Endothelial cell of umbilical vein (primary cell): ENCODE measurements around the gene ITFG1. TPM values are rescaled to one million over a fixed set of nuclear protein-coding genes. Genes with fewer than 3 reads are reported as not detected.

Experiments
- BruUV-seq: library from RNA; stranded (reverse); fragments of 400-500 nt; replicated peaks from 2 replicates; lab custom pipeline; 2021; lab: Mats Ljungman, UMichigan
- CTCF ChIA-PET: fragments of 300-600, 350-600 bp; sonication (Branson Sonifier 250); formaldehyde crosslinking; loops from one replicate; lab custom pipeline; 2021; ENCODE audit warnings: antibody characterized with exemption, inconsistent platforms; lab: Charles Lee
- POLR2A ChIA-PET: fragments of 300-600, 350-600 bp; sonication (Branson Sonifier 250); formaldehyde crosslinking; loops from one replicate; lab custom pipeline; 2021; ENCODE audit warnings: antibody characterized with exemption, inconsistent platforms; lab: Charles Lee
- DNase-seq: peaks from one replicate; pipeline ENCODE4 v3.0.0-alpha.2; 2011; ENCODE audit warnings: low read depth, low spot score
- FAIRE-seq: peaks from 2 replicates; lab custom pipeline; 2011; peaks lifted over from hg19 to GRCh38; lab: Jason Lieb, UNC
- H2AFZ ChIP-seq: 2 replicates; pipeline ENCODE4 v1.6.0; 2012; ENCODE audit warnings: low read depth, low read length, control low read depth, inconsistent platforms
- H3K27ac ChIP-seq: 2 replicates; pipeline ENCODE4 v1.5.1; 2011; ENCODE audit warnings: low read depth, mild to moderate bottlenecking, control low read depth, low read length, moderate library complexity; ENCODE audit not compliant: insufficient read depth
- H3K27me3 ChIP-seq, 2 experiments: 2 replicates each; pipeline versions ENCODE4 v1.6.0 to v1.6.1; 2011; ENCODE audit warnings: low read length in 2 of 2, mixed read lengths in 1 of 2; ENCODE audit not compliant: control insufficient read depth in 2 of 2, insufficient read depth in 2 of 2
- H3K36me3 ChIP-seq, 2 experiments: 2 replicates in 1 of 2; 3 replicates in 1 of 2; pipeline ENCODE4 v1.5.1; 2011; ENCODE audit warnings: low read length in 2 of 2, mild to moderate bottlenecking in 1 of 2, moderate library complexity in 1 of 2; ENCODE audit not compliant: control insufficient read depth in 2 of 2, insufficient read depth in 2 of 2; ENCODE audit errors: extremely low read depth in 1 of 2
- H3K4me1 ChIP-seq: 3 replicates; pipeline ENCODE4 v1.5.1; 2011; ENCODE audit warnings: mild to moderate bottlenecking, low read length; ENCODE audit not compliant: control insufficient read depth, insufficient read depth; ENCODE audit errors: extremely low read depth
- H3K4me2 ChIP-seq: 2 replicates; pipeline ENCODE4 v1.6.1; 2011; ENCODE audit warnings: low read length, control low read depth, mixed read lengths; ENCODE audit not compliant: insufficient read depth
- H3K4me3 ChIP-seq, 3 experiments: fragments of 200-600 bp in 1 of 3; sonication (generic), shearing (Covaris generic) in 1 of 3; replicated peaks in 1 of 3; 2 replicates each; pipeline ENCODE4 v1.5.1; 2011 to 2016; ENCODE audit warnings: control low read depth in 3 of 3, low read length in 3 of 3, mild to moderate bottlenecking in 2 of 3, inconsistent platforms in 1 of 3, low read depth in 1 of 3, moderate library complexity in 1 of 3; ENCODE audit not compliant: insufficient read depth in 1 of 3
- H3K79me2 ChIP-seq: 2 replicates; pipeline ENCODE4 v1.6.0; 2012; ENCODE audit warnings: low read length, inconsistent platforms; ENCODE audit not compliant: control insufficient read depth, insufficient read depth
- H3K9ac ChIP-seq: replicated peaks from 2 replicates; pipeline ENCODE3; 2011; ENCODE audit warnings: low read length, control low read depth; ENCODE audit not compliant: insufficient read depth; ENCODE audit errors: extremely low read depth
- H3K9me1 ChIP-seq: replicated peaks from 3 replicates; pipeline ENCODE4 v1.6.0; 2011; ENCODE audit warnings: mild to moderate bottlenecking, low read length; ENCODE audit not compliant: control insufficient read depth, insufficient read depth; ENCODE audit errors: extremely low read depth
- H3K9me3 ChIP-seq: replicated peaks from 2 replicates; pipeline ENCODE4 v1.5.1; 2012; ENCODE audit warnings: low read length, inconsistent platforms; ENCODE audit not compliant: control insufficient read depth, insufficient read depth
- H4K20me1 ChIP-seq: replicated peaks from 2 replicates; pipeline ENCODE3; 2011; ENCODE audit warnings: mild to moderate bottlenecking, low read length; ENCODE audit not compliant: control insufficient read depth, insufficient read depth; ENCODE audit errors: extremely low read depth
- EZH2 ChIP-seq: IDR thresholded peaks from 2 replicates; pipeline ENCODE4 v1.6.1; 2012; ENCODE audit warnings: borderline replicate concordance, low read depth, mild to moderate bottlenecking, moderate library complexity, low read length, inconsistent platforms; ENCODE audit not compliant: severe bottlenecking
- FOS ChIP-seq: IDR thresholded peaks from 2 replicates; pipeline ENCODE4 v1.6.1; 2011; ENCODE audit warnings: mild to moderate bottlenecking, low read length, moderate library complexity, borderline replicate concordance; ENCODE audit not compliant: insufficient read depth
- GATA2 ChIP-seq: IDR thresholded peaks from 2 replicates; pipeline ENCODE4 v1.7.0; 2011; ENCODE audit warnings: low read depth, mild to moderate bottlenecking, moderate library complexity, mixed read lengths, low read length; ENCODE audit not compliant: insufficient read length, insufficient read depth
- JUN ChIP-seq: IDR thresholded peaks from 2 replicates; pipeline ENCODE4 v1.6.1; 2011; ENCODE audit warnings: borderline replicate concordance, low read depth; ENCODE audit not compliant: insufficient read length, insufficient read depth
- MYC ChIP-seq: IDR thresholded peaks from one replicate; pipeline ENCODE4 v1.6.1; 2011; ENCODE audit warnings: mild to moderate bottlenecking, low read depth, low read length
- POLR2A ChIP-seq: IDR thresholded peaks from 2 replicates; pipeline ENCODE4 v1.6.1; 2012; ENCODE audit warnings: low read depth, mild to moderate bottlenecking, control low read depth, low read length
- POLR2AphosphoS5 ChIP-seq: IDR thresholded peaks from 2 replicates; pipeline ENCODE4 v1.6.1; 2012; ENCODE audit warnings: low read depth, mild to moderate bottlenecking, control low read depth, low read length, moderate library complexity; ENCODE audit not compliant: insufficient read depth
- dilution Hi-C: fragments of 300-500 bp; cut with MboI; formaldehyde crosslinking; loops from one replicate; pipeline ENCODE4 v1.15.0; 2019; ENCODE audit warnings: low sequenced_read_pairs; ENCODE audit not compliant: extremely low pct_ligation_motif_present
- intact Hi-C: fragments of 100-400 bp; cut with micrococcal nuclease; formaldehyde crosslinking; loops from one replicate; pipeline ENCODE4 v1.10.0; 2022
- polyA plus RNA-seq, 4 experiments: library from polyadenylated mRNA; depleted of rRNA in 3 of 4; stranded (reverse) in 3 of 4; unstranded in 1 of 4; fragments of >200 nt; gene quantifications; 2 replicates each; pipeline versions ENCODE4 v1.2.1 to v1.2.3, GENCODE V29; 2011 to 2012; ENCODE audit warnings: missing spikeins in 1 of 4
- total RNA-seq: library from RNA; stranded (reverse); gene quantifications from 2 replicates; pipeline ENCODE4 v1.2.3, GENCODE V29; 2021
- TF ChIP-seq, protein P1 (sequence below): IDR thresholded peaks from 2 replicates; pipeline ENCODE4 v1.6.1; 2011; ENCODE audit not compliant: insufficient read depth, insufficient read length
- TF ChIP-seq, protein P2 (sequence below), 2 donors: IDR thresholded peaks; 1 replicate in 1 of 2; 2 replicates in 1 of 2; pipeline ENCODE4 v1.5.1; 2011; ENCODE audit warnings: low read length in 2 of 2, mild to moderate bottlenecking in 2 of 2, moderate library complexity in 2 of 2, control low read depth in 1 of 2, inconsistent platforms in 1 of 2, low read depth in 1 of 2; ENCODE audit not compliant: insufficient read depth in 1 of 2; ENCODE audit errors: extremely low read depth in 1 of 2

ITFG1 gene
- total and polyA plus RNA-seq, 2 donors (not counting 3 experiments of a cell fraction or from before 2014, with no cell fraction given): 32.1 to 44.2 TPM

DNA sequence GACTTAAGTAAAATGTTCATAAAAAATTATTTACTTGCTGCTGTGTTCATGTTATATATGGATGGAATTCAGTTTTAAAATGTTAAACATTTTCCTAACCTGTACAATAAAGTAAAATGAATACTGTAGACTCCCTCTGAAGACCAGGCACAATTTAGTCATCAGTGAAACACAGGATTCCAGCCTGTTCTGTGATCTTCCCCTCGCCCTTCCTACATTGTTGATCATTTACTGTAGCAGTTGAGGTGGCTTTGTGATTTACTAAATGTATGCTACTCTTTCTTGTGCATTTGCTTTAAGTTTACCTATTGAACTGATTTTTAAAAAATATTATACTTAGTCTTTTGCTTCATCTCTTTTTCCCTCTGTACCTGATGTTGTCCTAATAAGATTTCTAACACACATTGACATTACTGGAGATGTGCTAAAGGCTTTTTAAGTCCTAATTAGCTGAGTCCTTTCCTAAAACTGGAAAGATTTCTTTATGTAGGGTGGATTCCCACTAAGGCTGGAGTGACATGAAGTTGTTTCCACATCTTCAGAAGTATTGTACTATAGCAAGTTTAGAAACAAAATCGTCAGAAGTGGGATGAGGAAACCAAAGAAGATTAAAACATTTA, 38.3 kb upstream of the ITFG1 start:
- no peak overlapping the region for H3K27ac ChIP-seq
- TF ChIP-seq POLR2AphosphoS5 (no peak), GATA2 (no peak), POLR2A (no peak), EZH2 (no peak), MYC (no peak), FOS (no peak), JUN (no peak)
- TF ChIP-seq, protein P1, sequence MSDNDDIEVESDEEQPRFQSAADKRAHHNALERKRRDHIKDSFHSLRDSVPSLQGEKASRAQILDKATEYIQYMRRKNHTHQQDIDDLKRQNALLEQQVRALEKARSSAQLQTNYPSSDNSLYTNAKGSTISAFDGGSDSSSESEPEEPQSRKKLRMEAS: no peak
- TF ChIP-seq, protein P2, sequence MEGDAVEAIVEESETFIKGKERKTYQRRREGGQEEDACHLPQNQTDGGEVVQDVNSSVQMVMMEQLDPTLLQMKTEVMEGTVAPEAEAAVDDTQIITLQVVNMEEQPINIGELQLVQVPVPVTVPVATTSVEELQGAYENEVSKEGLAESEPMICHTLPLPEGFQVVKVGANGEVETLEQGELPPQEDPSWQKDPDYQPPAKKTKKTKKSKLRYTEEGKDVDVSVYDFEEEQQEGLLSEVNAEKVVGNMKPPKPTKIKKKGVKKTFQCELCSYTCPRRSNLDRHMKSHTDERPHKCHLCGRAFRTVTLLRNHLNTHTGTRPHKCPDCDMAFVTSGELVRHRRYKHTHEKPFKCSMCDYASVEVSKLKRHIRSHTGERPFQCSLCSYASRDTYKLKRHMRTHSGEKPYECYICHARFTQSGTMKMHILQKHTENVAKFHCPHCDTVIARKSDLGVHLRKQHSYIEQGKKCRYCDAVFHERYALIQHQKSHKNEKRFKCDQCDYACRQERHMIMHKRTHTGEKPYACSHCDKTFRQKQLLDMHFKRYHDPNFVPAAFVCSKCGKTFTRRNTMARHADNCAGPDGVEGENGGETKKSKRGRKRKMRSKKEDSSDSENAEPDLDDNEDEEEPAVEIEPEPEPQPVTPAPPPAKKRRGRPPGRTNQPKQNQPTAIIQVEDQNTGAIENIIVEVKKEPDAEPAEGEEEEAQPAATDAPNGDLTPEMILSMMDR (IDR thresholded peaks at IDR 0.05; ENCODE audit: extremely low read depth in 1 of 2, insufficient read depth in 1 of 2, low read depth in 1 of 2, low read length in 2 of 2): no peak
- no peak overlapping the region for H3K4me3 ChIP-seq
- no peak overlapping the region for H3K9ac ChIP-seq
- no peak overlapping the region for H3K4me2 ChIP-seq
- ChIA-PET CTCF (interaction anchor here (0.6 kb wide), 1 partner anchor 16 kb away, joined by 4 read pairs; no protein-coding TSS in a partner anchor), POLR2A (no interaction called here)
- no peaks in the 10 kb centered on the region for H3K9me3 ChIP-seq
- intact Hi-C loops (no loop called here), dilution Hi-C loops (no loop called here)
- no peaks in the 10 kb centered on the region for H3K4me1 ChIP-seq
- DNase-seq (no peak), FAIRE-seq (no peak)
- no peaks in the 10 kb centered on the region for H3K27me3 ChIP-seq
- no peaks in the 10 kb centered on the region for H4K20me1 ChIP-seq
- no peak overlapping the region for H2AFZ ChIP-seq
- H3K36me3 ChIP-seq: peaks cover 6 to 10% of the 10 kb centered on the region in 2 experiments
- BruUV-seq: no TSS peak
- H3K79me2 ChIP-seq: peaks cover 4% of the 10 kb centered on the region
- H3K9me1 ChIP-seq: no peaks in the 10 kb centered on the region
